GM18909 (cell line): ENCODE measurements around the gene CLUH.

Source experiments
- ATAC-seq: cut with Tn5 transposase; IDR thresholded peaks from one replicate; pipeline ENCODE4 v1.9.1; 2021; ENCODE audit warnings: mild to moderate bottlenecking; ENCODE audit not compliant: unreplicated experiment, poor library complexity

The CLUH gene

DNA sequence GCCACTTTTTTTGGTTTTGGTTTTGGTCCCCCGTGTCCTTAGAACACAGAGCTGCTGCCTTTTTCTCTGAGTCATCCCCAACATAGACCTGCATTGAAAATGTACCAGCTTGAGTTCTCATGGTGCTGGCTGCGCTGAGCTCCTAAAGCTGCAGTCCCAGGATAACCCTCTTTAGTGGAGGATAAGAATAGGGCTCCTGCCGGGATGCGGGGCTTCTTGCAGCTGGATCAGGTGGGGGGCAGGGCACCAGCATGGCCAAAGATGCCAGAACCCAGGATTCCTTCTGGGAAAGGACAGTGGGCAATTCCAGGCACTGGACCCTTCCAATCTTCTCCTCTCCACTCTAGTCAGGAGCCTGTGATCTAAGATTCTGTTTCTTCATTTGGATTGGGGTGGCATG, 8.3 kb upstream of the CLUH start:
- ATAC-seq: no peak

DNA sequence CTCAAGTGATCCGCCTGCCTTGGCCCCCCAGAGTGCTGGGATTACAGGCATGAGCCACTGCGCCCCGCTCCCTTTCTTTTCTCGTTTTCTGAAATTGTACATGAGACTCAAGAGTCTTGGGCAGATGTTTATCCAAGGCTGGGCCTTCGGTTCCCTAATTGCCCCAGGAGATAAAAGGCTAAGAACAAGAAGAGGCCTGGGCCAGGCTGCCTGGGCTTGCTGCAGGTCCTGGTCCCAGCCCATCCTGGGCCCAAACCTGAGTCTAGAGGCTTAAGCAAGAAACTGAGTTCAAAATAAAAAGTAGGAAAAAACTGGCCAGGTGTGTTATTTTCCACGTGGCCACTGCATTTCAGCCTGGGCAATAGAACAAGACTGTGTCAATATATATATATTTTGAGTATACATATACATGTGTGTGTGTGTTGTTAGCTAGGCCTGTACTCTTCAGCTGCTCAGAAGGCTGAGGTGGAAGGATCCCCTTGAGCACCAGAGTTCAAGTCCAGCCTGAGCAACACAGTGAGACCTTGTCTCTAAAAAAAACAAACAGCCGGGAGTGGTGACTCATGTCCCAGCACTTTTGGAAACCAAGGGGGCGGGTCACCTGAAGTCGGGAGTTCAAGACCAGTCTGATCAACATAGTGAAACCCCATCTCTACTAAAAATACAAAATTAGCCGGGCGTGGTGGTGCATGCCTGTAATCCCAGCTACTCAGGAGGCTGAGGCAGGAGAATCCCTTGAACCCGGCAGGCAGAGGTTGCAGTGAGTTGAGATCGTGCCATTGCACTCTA, 6.8 kb upstream of the CLUH start:
- ATAC-seq: no peak

DNA sequence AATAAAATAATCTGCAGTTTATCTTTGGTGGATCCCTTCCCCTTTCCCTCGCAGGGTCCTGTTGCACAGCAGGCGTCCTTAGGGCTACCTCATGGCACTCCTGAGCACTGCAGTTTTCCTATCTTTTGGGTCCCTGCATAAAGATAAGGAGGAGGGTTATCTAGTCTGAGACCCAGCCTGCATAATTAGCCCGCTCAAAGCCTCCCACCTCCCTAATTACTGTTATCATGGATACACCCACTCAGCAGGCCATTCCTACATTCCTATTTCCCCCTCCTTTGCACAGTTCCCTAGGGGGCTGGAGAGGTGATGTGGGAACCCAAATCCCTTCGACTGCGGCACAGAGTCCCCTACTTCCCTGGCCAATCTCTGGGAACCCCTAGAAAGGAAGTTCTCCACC, 5.1 kb upstream of the CLUH start:
- ATAC-seq: no peak

DNA sequence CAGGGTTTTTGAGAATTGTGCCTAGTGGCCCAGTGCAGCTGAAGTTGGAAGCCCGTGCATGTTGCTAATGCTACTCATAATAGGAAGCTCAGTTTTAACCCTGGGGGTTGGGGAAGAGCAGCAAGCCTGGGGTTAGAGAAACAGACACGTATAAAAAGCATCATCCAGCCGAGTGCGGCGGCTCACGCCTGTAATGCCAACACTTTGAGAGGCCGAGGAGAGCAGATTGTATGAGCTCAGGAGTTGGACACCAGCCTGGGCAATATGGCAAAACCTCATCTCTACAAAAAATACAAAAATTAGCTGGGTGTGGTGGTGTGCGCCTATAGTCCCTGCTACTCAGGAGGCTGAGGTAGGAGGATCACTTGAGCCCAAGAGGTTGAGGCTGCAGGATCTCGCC, 2.3 kb upstream of the CLUH start:
- ATAC-seq: no peak

DNA sequence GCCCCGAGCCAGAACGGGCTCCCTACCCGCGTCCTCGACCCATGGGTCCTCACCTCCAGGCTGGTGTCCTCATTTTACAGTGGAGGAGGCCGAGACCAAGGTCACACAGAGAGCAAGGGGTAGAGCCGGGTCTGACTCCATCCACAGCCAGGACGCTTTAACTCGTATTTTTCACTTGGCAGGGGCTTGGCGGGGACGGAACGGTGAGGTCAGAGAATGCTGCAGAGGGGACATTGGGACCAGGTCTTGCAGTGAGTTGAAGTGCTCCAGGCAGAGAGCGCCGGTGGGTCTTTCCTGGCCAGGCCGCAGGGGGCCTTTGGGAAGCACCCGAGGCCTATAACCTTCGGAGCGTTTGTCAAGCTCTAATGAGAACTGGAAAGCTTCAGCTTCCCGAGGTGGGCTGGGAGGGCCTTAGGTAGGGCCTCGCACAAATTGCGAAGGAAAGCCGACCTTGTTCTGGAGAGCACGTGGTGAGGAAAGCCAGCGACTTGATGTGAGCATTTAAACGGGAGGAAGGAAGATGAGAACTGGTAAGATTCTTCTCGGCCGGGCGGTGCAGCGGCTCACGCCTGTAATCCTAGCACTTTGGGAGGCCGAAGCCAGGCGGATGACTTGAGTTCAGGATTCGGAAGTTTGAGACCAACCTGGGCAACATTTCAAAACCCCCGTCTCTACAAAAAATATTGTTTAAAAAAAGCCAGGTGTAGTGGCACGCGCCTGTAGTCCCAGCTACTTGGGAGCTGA, 908 bp upstream of the CLUH start:
- no peak for ATAC-seq

- peak; percentile 22 for ATAC-seq
Measured at GRCh38 chr17:2710803-2711607, 559 bp downstream of the CLUH start.

DNA sequence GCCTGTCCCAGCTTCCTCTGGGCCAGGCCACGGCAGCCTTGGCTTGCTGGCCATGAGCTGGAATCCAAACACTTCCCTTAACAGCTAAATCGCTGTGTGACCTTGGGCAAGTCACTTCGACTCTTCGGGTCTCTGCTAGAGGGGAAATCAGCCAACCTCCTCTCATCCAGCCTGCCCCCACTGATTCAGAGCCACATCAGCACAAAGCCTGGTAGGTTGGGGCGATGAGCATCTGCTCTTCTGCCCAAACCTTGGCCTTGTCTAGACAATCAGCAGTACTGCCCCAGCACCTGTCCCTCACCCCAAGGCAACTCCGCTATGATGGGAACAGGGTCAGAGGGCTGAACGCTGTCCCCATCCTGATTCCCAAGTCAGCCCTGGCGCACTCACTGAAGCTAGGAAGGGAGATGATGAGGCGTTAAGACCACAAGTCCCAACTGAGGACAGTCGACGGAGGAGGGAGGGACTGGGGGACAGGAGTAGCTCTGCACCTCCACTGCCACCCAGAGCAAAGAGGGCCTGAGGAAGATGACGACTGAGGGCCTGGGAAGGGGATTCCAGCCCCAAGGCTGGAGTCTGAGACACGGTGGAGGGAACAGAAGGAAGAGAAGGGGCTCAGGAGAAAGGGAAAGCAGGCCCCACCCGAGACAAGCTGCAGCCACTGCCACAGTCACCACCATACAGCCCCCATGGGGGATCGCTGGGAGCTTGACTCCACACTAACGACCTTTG, 1.3 kb downstream of the CLUH start:
- ATAC-seq: no peak

DNA sequence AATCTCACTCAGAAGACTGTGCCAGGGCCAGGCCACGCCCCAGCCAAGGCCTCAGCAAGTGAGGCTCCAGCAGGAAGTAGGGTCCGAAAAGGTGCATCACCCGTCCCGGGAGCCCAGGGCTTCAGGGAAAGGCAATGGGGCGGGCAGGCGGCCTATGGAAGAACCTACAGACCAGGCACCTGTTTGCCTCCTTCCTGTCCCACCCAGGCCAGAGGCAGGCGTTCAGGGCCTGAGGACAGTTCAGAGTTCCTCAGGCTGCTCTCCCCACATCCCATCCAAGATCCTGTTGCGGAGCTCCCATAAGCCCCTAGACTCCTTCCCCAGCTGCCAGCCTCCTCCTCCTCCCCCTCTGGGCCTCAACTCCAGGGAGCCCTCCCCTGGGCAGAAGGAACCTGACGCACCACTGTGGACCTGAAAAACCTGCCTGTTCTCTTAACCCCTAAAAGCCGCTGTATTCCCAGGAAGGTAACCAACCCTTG, 2.3 kb downstream of the CLUH start:
- ATAC-seq: no peak

- no peak for ATAC-seq
Measured at GRCh38 chr17:2708585-2709182, 2.9 kb downstream of the CLUH start.

- no peak for ATAC-seq
Measured at GRCh38 chr17:2707721-2708584, 3.6 kb downstream of the CLUH start.

- ATAC-seq: no peak
Measured at GRCh38 chr17:2706911-2707510, 4.6 kb downstream of the CLUH start.

- ATAC-seq: no peak
Measured at GRCh38 chr17:2705888-2706795, 5.4 kb downstream of the CLUH start.

GRCh38 chr17:2705263-2705662, 6.3 kb downstream of the CLUH start:
- ATAC-seq: no peak

- ATAC-seq: no peak
Measured at GRCh38 chr17:2704890-2705248, 6.7 kb downstream of the CLUH start.

- ATAC-seq: no peak
Measured at GRCh38 chr17:2704031-2704889, 7.3 kb downstream of the CLUH start.

DNA sequence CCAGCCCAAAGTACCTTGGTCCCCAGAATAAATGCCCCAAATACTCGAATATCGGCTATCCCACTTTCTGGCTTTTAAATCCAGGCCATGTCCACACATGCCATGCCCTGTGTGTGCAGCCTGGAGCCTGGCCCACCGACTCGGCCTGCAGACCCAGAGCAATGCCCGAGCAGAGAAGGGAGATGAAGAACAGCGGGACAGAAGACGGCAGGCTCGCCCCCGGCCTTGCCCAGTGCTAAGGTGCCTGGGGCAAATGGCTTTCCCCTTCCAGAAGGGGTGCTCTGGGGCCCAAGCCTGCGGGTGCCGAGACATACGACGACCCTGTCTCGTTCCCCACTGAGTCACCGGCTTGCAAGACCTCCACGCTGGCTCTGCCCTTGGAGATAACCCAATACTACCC, 8.0 kb downstream of the CLUH start:
- no peak for ATAC-seq

DNA sequence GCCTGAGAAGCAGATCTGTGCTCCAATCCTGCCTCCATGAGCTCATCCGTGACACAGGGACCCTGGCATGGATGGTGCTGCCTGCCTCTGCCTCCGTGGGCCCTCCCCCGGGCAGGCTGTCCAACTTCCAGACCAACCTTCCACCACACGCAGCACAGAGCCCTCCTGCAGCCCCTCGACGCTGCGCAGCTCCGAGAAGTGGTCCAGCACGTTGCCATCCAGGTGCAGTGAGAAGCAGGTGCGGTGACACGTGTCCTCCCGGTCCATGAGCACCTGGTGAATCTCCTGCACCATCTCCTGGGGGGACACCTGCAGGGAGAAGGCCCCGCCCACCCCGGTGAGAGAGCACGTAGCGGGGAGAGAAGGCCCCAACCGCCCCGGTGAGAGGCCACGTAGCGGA, 8.4 kb downstream of the CLUH start:
- ATAC-seq: no peak
